IMR-90 (cell line): Measurements from ENCODE around the gene GGTA1. TPM values are rescaled to one million over a fixed set of nuclear protein-coding genes. Genes with fewer than 3 reads are reported as not detected.

Experiments used
- ATAC-seq: fragments of 200-7000 bp; cut with Tn5 transposase; 2 replicates; pipeline ENCODE4 v1.9.1; 2020; ENCODE audit warnings: low read depth, mild to moderate bottlenecking, moderate library complexity
- BruUV-seq: library from RNA; stranded (reverse); fragments of 400-500 nt; replicated peaks from 2 replicates; lab custom pipeline; 2021; lab: Mats Ljungman, UMichigan
- CTCF ChIA-PET: fragments of 300-600 bp; formaldehyde crosslinking; extraction: SDS; loops from one replicate; lab custom pipeline; 2021; ENCODE audit warnings: antibody characterized with exemption; lab: Yijun Ruan, JAX
- POLR2A ChIA-PET: fragments of 300-600 bp; sonication (Branson Sonifier 250); formaldehyde crosslinking; loops from one replicate; lab custom pipeline; 2022; ENCODE audit warnings: antibody characterized with exemption; ENCODE audit not compliant: unreplicated experiment; lab: Charles Lee
- DNase-seq: peaks from one replicate; pipeline ENCODE4 v3.0.0; 2013
- H2AFZ ChIP-seq: replicated peaks from 2 replicates; pipeline ENCODE3; 2013; ENCODE audit warnings: low read length, mild to moderate bottlenecking; ENCODE audit not compliant: poor library complexity
- H2AK5ac ChIP-seq: 2 replicates; pipeline ENCODE4 v1.6.1; 2013; ENCODE audit warnings: low read depth, low read length, inconsistent platforms
- H2AK9ac ChIP-seq: replicated peaks from 2 replicates; pipeline ENCODE3; 2013; ENCODE audit warnings: mild to moderate bottlenecking, low read depth, low read length, moderate library complexity; ENCODE audit not compliant: poor library complexity
- H2BK120ac ChIP-seq: 2 replicates; pipeline ENCODE4 v1.6.1; 2013; ENCODE audit warnings: low read depth, low read length, inconsistent platforms
- H2BK15ac ChIP-seq: 3 replicates; pipeline ENCODE4 v1.6.1; 2013; ENCODE audit warnings: low read depth, low read length, inconsistent platforms
- H2BK20ac ChIP-seq: 2 replicates; pipeline ENCODE4 v1.6.1; 2013; ENCODE audit warnings: low read depth, mild to moderate bottlenecking, inconsistent platforms, low read length, moderate library complexity
- H2BK5ac ChIP-seq: 2 replicates; pipeline ENCODE4 v1.6.1; 2013; ENCODE audit warnings: mild to moderate bottlenecking, low read depth, low read length, inconsistent platforms; ENCODE audit not compliant: poor library complexity, severe bottlenecking
- H3K14ac ChIP-seq: replicated peaks from 2 replicates; pipeline ENCODE4 v1.6.1; 2013; ENCODE audit warnings: low read depth, low read length, inconsistent platforms
- H3K18ac ChIP-seq: 2 replicates; pipeline ENCODE4 v1.6.1; 2013; ENCODE audit warnings: low read depth, low read length, control low read depth
- H3K23ac ChIP-seq: 2 replicates; pipeline ENCODE4 v1.6.1; 2013; ENCODE audit warnings: low read depth, low read length, inconsistent platforms
- H3K27ac ChIP-seq: 2 replicates; pipeline ENCODE4 v1.5.1; 2013; ENCODE audit warnings: mild to moderate bottlenecking, control low read depth, low read length; ENCODE audit not compliant: insufficient read depth
- H3K27me3 ChIP-seq: 2 replicates; pipeline ENCODE4 v1.6.1; 2013; ENCODE audit warnings: low read length; ENCODE audit not compliant: control insufficient read depth, insufficient read depth
- H3K36me3 ChIP-seq: 2 replicates; pipeline ENCODE4 v1.6.1; 2013; ENCODE audit warnings: low read length, mixed read lengths; ENCODE audit not compliant: control insufficient read depth, insufficient read depth
- H3K4ac ChIP-seq: 2 replicates; pipeline ENCODE4 v1.6.1; 2013; ENCODE audit warnings: low read depth, low read length, inconsistent platforms
- H3K4me1 ChIP-seq: 2 replicates; pipeline ENCODE4 v1.6.1; 2013; ENCODE audit warnings: low read length, mixed read lengths; ENCODE audit not compliant: control insufficient read depth, insufficient read depth
- H3K4me2 ChIP-seq: 2 replicates; pipeline ENCODE4 v1.6.1; 2013; ENCODE audit warnings: low read depth, mild to moderate bottlenecking, control low read depth, low read length, moderate library complexity
- H3K4me3 ChIP-seq: 2 replicates; pipeline ENCODE4 v1.5.1; 2013; ENCODE audit warnings: low read depth, mild to moderate bottlenecking, control low read depth, low read length, moderate library complexity; ENCODE audit not compliant: insufficient read depth
- H3K56ac ChIP-seq: 2 replicates; pipeline ENCODE4 v1.6.1; 2013; ENCODE audit warnings: low read length, inconsistent platforms; ENCODE audit not compliant: insufficient read depth; ENCODE audit errors: extremely low read depth
- H3K79me1 ChIP-seq, 2 experiments: 2 replicates each; pipeline ENCODE4 v1.6.1; 2013; ENCODE audit warnings: low read length in 2 of 2, inconsistent platforms in 1 of 2, low read depth in 1 of 2
- H3K9ac ChIP-seq: 2 replicates; pipeline ENCODE4 v1.6.1; 2013; ENCODE audit warnings: low read depth, low read length, control low read depth
- H3K9me1 ChIP-seq: 2 replicates; pipeline ENCODE4 v1.6.1; 2013; ENCODE audit warnings: low read length, inconsistent platforms; ENCODE audit not compliant: insufficient read depth
- H3K9me3 ChIP-seq: 2 replicates; pipeline ENCODE4 v1.6.1; 2013; ENCODE audit warnings: low read length; ENCODE audit not compliant: control insufficient read depth, insufficient read depth
- H4K20me1 ChIP-seq: 2 replicates; pipeline ENCODE4 v1.6.1; 2013; ENCODE audit warnings: low read length, inconsistent platforms; ENCODE audit not compliant: insufficient read depth
- H4K5ac ChIP-seq: 2 replicates; pipeline ENCODE4 v1.6.1; 2013; ENCODE audit warnings: mild to moderate bottlenecking, low read depth, low read length, control low read depth
- H4K8ac ChIP-seq, 2 experiments: 2 replicates each; pipeline ENCODE4 v1.6.1; 2013; ENCODE audit warnings: low read depth in 2 of 2, low read length in 2 of 2, control low read depth in 1 of 2, inconsistent platforms in 1 of 2
- H4K91ac ChIP-seq: 2 replicates; pipeline ENCODE4 v1.6.1; 2013; ENCODE audit warnings: low read depth, low read length, inconsistent platforms; ENCODE audit not compliant: insufficient read depth
- BHLHE40 ChIP-seq: fragments of 150-350 bp; IDR thresholded peaks from 2 replicates; pipeline ENCODE4 v1.6.1; 2016; ENCODE audit warnings: mild to moderate bottlenecking, low read depth, low read length
- CEBPB ChIP-seq: IDR thresholded peaks from 2 replicates; pipeline ENCODE4 v1.6.1; 2012; ENCODE audit warnings: low read depth, low read length, improper control_type of control experiment
- CHD1 ChIP-seq: IDR thresholded peaks from 2 replicates; pipeline ENCODE4 v1.6.1; 2012; ENCODE audit warnings: low read depth, low read length, improper control_type of control experiment
- FOS ChIP-seq: fragments of 150-350 bp; IDR thresholded peaks from 2 replicates; pipeline ENCODE4 v1.6.1; 2016; ENCODE audit warnings: low read depth, low read length
- MAFK ChIP-seq: IDR thresholded peaks from 2 replicates; pipeline ENCODE4 v1.6.1; 2012; ENCODE audit warnings: low read depth, low read length, improper control_type of control experiment
- NFE2L2 ChIP-seq: fragments of 150-350 bp; IDR thresholded peaks from 2 replicates; pipeline ENCODE4 v1.6.1; 2016; ENCODE audit warnings: low read depth, mild to moderate bottlenecking, low read length
- POLR2A ChIP-seq: IDR thresholded peaks from 2 replicates; pipeline ENCODE4 v1.6.1; 2012; ENCODE audit warnings: mild to moderate bottlenecking, low read depth, low read length
- RAD21 ChIP-seq: IDR thresholded peaks from 2 replicates; pipeline ENCODE4 v1.6.1; 2012; ENCODE audit warnings: low read length, improper control_type of control experiment
- RFX5 ChIP-seq: IDR thresholded peaks from 2 replicates; pipeline ENCODE4 v1.8.0; 2012; ENCODE audit warnings: low read depth, mild to moderate bottlenecking, low read length, moderate library complexity
- WGBS, 2 experiments: methylation state at CpG; one replicate each; pipeline versions ENCODE4 v1.1.5 to v1.1.7; 2013; ENCODE audit warnings: missing lambda C conversion rate in 2 of 2; ENCODE audit not compliant: insufficient read length in 1 of 2; ENCODE audit errors: extremely low coverage in 2 of 2; 5-methylcytosine and 5-hydroxymethylcytosine counted together
- dilution Hi-C: fragments of 300-500 bp; cut with HindIII; formaldehyde crosslinking; loops from one replicate; pipeline ENCODE4 v1.14.3; 2018; ENCODE audit warnings: low sequenced_read_pairs; ENCODE audit not compliant: unreplicated experiment
- in situ Hi-C: fragments of 300-500 bp; cut with MboI; formaldehyde crosslinking; loops from 3 replicates; pipeline ENCODE4 v1.14.3; 2019; ENCODE audit warnings: low sequenced_read_pairs, inconsistent platforms, mixed read lengths
- intact Hi-C: fragments of 100-400 bp; cut with micrococcal nuclease; formaldehyde crosslinking; loops from 2 replicates; pipeline ENCODE4 v1.10.0; 2022
- polyA plus RNA-seq, 3 experiments: library from polyadenylated mRNA; depleted of rRNA; stranded (reverse); fragments of >200 nt; gene quantifications; 2 replicates each; pipeline ENCODE4 v1.2.3, GENCODE V29; 2012; ENCODE audit warnings: low replicate concordance in 1 of 3
- total RNA-seq: library from RNA; depleted of rRNA; stranded (reverse); fragments of >200 nt; gene quantifications from 2 replicates; pipeline ENCODE4 v1.2.3, GENCODE V29; 2012
- TF ChIP-seq, protein P1 (sequence below): fragments of 150-350 bp; IDR thresholded peaks from 2 replicates; pipeline ENCODE4 v1.6.1; 2017; ENCODE audit warnings: mild to moderate bottlenecking, antibody characterized with exemption, low read length, low read depth

GGTA1 gene
- total and polyA plus RNA-seq, 2 of the 4 experiments (the other 2 are of a cell fraction) = not detected

- Histone ChIP-seq H3K56ac (no peak overlapping the region), H2BK20ac (no peak overlapping the region), H3K79me1 (no peaks in the 10 kb centered on the region), H3K4me3 (no peak overlapping the region), H4K5ac (no peak overlapping the region), H3K23ac (no peak overlapping the region), H3K27ac (no peak overlapping the region), H2BK15ac (no peak overlapping the region), H3K18ac (no peak overlapping the region), H2BK5ac (no peak overlapping the region), H2AFZ (no peak overlapping the region), H4K20me1 (0 out of 2 replicates have a peak, but pooled peaks cover 4% of the 10 kb centered on the region), H2BK120ac (no peak overlapping the region), H3K9me3 (no peaks in the 10 kb centered on the region), H3K4me2 (no peak overlapping the region), H3K4me1 (peaks cover 3% of the 10 kb centered on the region; the same call in 1 of the 2 replicates), H2AK5ac (no peak overlapping the region), H4K8ac (no peak overlapping the region), H3K27me3 (peaks cover 53% of the 10 kb centered on the region), H3K9me1 (no peaks in the 10 kb centered on the region), H3K14ac (no peak overlapping the region), H3K4ac (no peak overlapping the region), H4K91ac (no peak overlapping the region), H3K9ac (no peak overlapping the region), H3K36me3 (no peaks in the 10 kb centered on the region), H2AK9ac (no peak overlapping the region)
- no TSS peak for BruUV-seq
- intact Hi-C loops (no loop called here), in situ Hi-C loops (no loop called here), dilution Hi-C loops (no loop called here)
- ChIA-PET POLR2A (no interaction called here), CTCF (no interaction called here)
- ATAC-seq = no peak
- WGBS, 2 experiments = no CpG with 5 or more reads among the region's 3 CpGs
- no peak for DNase-seq
- TF ChIP-seq BHLHE40 (no peak), MAFK (no peak), NFE2L2 (no peak), CEBPB (no peak), POLR2A (no peak), RFX5 (no peak), RAD21 (no peak), FOS (no peak), CHD1 (no peak)
- TF ChIP-seq, protein P1, sequence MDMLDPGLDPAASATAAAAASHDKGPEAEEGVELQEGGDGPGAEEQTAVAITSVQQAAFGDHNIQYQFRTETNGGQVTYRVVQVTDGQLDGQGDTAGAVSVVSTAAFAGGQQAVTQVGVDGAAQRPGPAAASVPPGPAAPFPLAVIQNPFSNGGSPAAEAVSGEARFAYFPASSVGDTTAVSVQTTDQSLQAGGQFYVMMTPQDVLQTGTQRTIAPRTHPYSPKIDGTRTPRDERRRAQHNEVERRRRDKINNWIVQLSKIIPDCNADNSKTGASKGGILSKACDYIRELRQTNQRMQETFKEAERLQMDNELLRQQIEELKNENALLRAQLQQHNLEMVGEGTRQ = no peak
Observed at GRCh38 chr9:121503444-121503843, 3.8 kb upstream of the GGTA1 start.
